Kidney (tissue), 14 donors: ENCODE measurements around the gene ZBTB9. TPM values are rescaled to one million over a fixed set of nuclear protein-coding genes. Genes with fewer than 3 reads are reported as not detected.

Experiments
- DNase-seq, 5 donors: peaks; one replicate each; pipeline ENCODE4 v3.0.0-alpha.2; 2013 to 2020
- FAIRE-seq: peaks from 2 replicates; lab custom pipeline; 2012; peaks lifted over from hg19 to GRCh38; lab: Jason Lieb, UNC
- H3K27ac ChIP-seq, 2 donors: one replicate each; pipeline ENCODE4 v1.7.0; 2013; ENCODE audit warnings: low read depth in 2 of 2, low read length in 2 of 2, inconsistent platforms in 1 of 2
- H3K27me3 ChIP-seq: one replicate; pipeline ENCODE4 v1.7.1; 2013; ENCODE audit warnings: low read length, inconsistent platforms; ENCODE audit not compliant: control insufficient read depth, insufficient read depth
- H3K36me3 ChIP-seq, 3 donors: one replicate each; pipeline versions ENCODE4 v1.7.0 to v1.7.1; 2013; ENCODE audit warnings: low read length in 3 of 3, control low read depth in 1 of 3, inconsistent platforms in 1 of 3; ENCODE audit not compliant: insufficient read depth in 3 of 3, control insufficient read depth in 2 of 3
- H3K4me1 ChIP-seq, 3 donors: one replicate each; pipeline versions ENCODE4 v1.7.0 to v1.7.1; 2013; ENCODE audit warnings: low read length in 3 of 3, inconsistent platforms in 1 of 3, low read depth in 1 of 3; ENCODE audit not compliant: control insufficient read depth in 2 of 3, insufficient read depth in 2 of 3
- H3K4me3 ChIP-seq, 3 donors: one replicate each; pipeline versions ENCODE4 v1.7.0 to v1.8.1; 2013; ENCODE audit warnings: low read length in 3 of 3, control low read depth in 1 of 3, inconsistent platforms in 1 of 3
- H3K9ac ChIP-seq, 3 donors: one replicate each; pipeline versions ENCODE4 v1.7.0 to v1.7.1; 2013; ENCODE audit warnings: low read length in 3 of 3, control low read depth in 1 of 3, inconsistent platforms in 1 of 3
- H3K9me3 ChIP-seq, 3 donors: one replicate each; pipeline versions ENCODE4 v1.7.0 to v1.7.1; 2013; ENCODE audit warnings: low read length in 3 of 3, control low read depth in 1 of 3, inconsistent platforms in 1 of 3; ENCODE audit not compliant: control insufficient read depth in 2 of 3, insufficient read depth in 1 of 3
- CTCF ChIP-seq: IDR thresholded peaks from 3 replicates; pipeline ENCODE4 v1.5.1; 2012; ENCODE audit warnings: mild to moderate bottlenecking, moderate library complexity, borderline replicate concordance; ENCODE audit not compliant: insufficient read depth; ENCODE audit errors: extremely low read depth
- intact Hi-C: fragments of 100-400 bp; cut with DNase I; formaldehyde crosslinking; loops from one replicate; pipeline ENCODE4 v1.11.1; 2022
- microRNA-seq: library from miRNA; unstranded; fragments of <30 nt; microRNA quantifications from one replicate; pipeline ENCODE4 v1.2.0, GENCODE V29; 2020
- polyA plus RNA-seq: library from polyadenylated mRNA; stranded (reverse); fragments of 350-450 nt; fragmentation: Illumina TruSeq; extraction: RNeasy Lipid Tissue Mini Kit (QIAGEN cat#74804); gene quantifications from one replicate; pipeline ENCODE4 v1.2.3, GENCODE V29; 2014; ENCODE audit warnings: low read depth, low replicate concordance; ENCODE audit not compliant: insufficient read depth
- total RNA-seq: library from RNA; stranded (reverse); fragmentation: NEBNext Ultra II Directional; extraction: Animal tissue kit (Norgen Biotek cat#: 25700); gene quantifications from one replicate; pipeline ENCODE4 v1.2.1, GENCODE V29; 2021
- donor health status: control.
- donor health status: control.
- donor health status: control.
- donor health status: control.
- donor health status: control.
- donor health status: DM: yes; HTN: yes; CAD: no.
- donor health status: Normal renal cell carcinoma (clear cell type).

The ZBTB9 gene
- total and polyA plus RNA-seq, 2 donors from 2014 or later: 6.4 to 11.5 TPM

GRCh38 chr6:33502486-33502885 is 48.1 kb downstream of the ZBTB9 start:
- Histone ChIP-seq H3K27me3 (no peaks in the 10 kb centered on the region), H3K4me1 (no peaks in the 10 kb centered on the region), H3K4me3 (no peak overlapping the region), H3K9ac (no peak overlapping the region), H3K27ac (no peak overlapping the region), H3K9me3 (no peaks in the 10 kb centered on the region), H3K36me3 (no peaks in the 10 kb centered on the region)
- no peak for TF ChIP-seq CTCF
- intact Hi-C loops: no loop called here
- DNase-seq (peak in 1 of 5 donors; percentile 76), FAIRE-seq (no peak)

- FAIRE-seq (no peak), DNase-seq (no peak)
- H3K27ac ChIP-seq: no peak overlapping the region
- no peak overlapping the region for H3K9ac ChIP-seq
- intact Hi-C loops: no loop called here
- no peaks in the 10 kb centered on the region for H3K27me3 ChIP-seq
- no peak overlapping the region for H3K4me3 ChIP-seq
- peaks cover 0 to 4% (median 0%) of the 10 kb centered on the region in 3 donors for H3K4me1 ChIP-seq
- no peaks in the 10 kb centered on the region for H3K36me3 ChIP-seq
- TF ChIP-seq CTCF: no peak
- H3K9me3 ChIP-seq: no peaks in the 10 kb centered on the region
Measured at GRCh38 chr6:33504486-33504885, 50.1 kb downstream of the ZBTB9 start.

GRCh38 chr6:33505548-33506370 is 51.4 kb downstream of the ZBTB9 start:
- no peak overlapping the region for H3K27ac ChIP-seq
- H3K36me3 ChIP-seq: no peaks in the 10 kb centered on the region
- no peak overlapping the region for H3K4me3 ChIP-seq
- no peaks in the 10 kb centered on the region for H3K27me3 ChIP-seq
- no peak for TF ChIP-seq CTCF
- H3K4me1 ChIP-seq: peaks cover 0 to 4% (median 0%) of the 10 kb centered on the region in 3 donors
- no peaks in the 10 kb centered on the region for H3K9me3 ChIP-seq
- intact Hi-C loops: no loop called here
- no peak for DNase-seq
- H3K9ac ChIP-seq: no peak overlapping the region
- no peak for FAIRE-seq

Small RNA genes within 50 kb of the gene (microRNA-seq; reads per million reads assigned to microRNA genes)
- not detected for gene MIR5004

Other genes starting within 250 kb of the ZBTB9 start
- 26.6 TPM for gene HSD17B8, start 249.9 kb upstream of the ZBTB9 start, total RNA-seq
- gene HSD17B8, start 249.9 kb upstream of the ZBTB9 start, polyA plus RNA-seq: 83.0 TPM
- 47.2 TPM for gene RING1, start 246.1 kb upstream of the ZBTB9 start, total RNA-seq
- gene RING1, start 246.1 kb upstream of the ZBTB9 start, polyA plus RNA-seq: 48.6 TPM
- gene VPS52, start 182.7 kb upstream of the ZBTB9 start, total RNA-seq: 64.4 TPM
- 35.8 TPM for gene VPS52, start 182.7 kb upstream of the ZBTB9 start, polyA plus RNA-seq
- 1,706 TPM for gene RPS18, start 182.5 kb upstream of the ZBTB9 start, total RNA-seq
- gene RPS18, start 182.5 kb upstream of the ZBTB9 start, polyA plus RNA-seq: 2,618 TPM
- 20.2 TPM for gene B3GALT4, start 177.5 kb upstream of the ZBTB9 start, total RNA-seq
- gene B3GALT4, start 177.5 kb upstream of the ZBTB9 start, polyA plus RNA-seq: 14.0 TPM
- gene WDR46, start 165.3 kb upstream of the ZBTB9 start, total RNA-seq: 40.3 TPM
- 46.5 TPM for gene WDR46, start 165.3 kb upstream of the ZBTB9 start, polyA plus RNA-seq
- 46.8 TPM for gene PFDN6, start 165.0 kb upstream of the ZBTB9 start, total RNA-seq
- gene PFDN6, start 165.0 kb upstream of the ZBTB9 start, polyA plus RNA-seq: 159 TPM
- gene RGL2, start 155.6 kb upstream of the ZBTB9 start, total RNA-seq: 92.4 TPM
- gene RGL2, start 155.6 kb upstream of the ZBTB9 start, polyA plus RNA-seq: 56.2 TPM
- 217 TPM for gene TAPBP, start 140.5 kb upstream of the ZBTB9 start, total RNA-seq
- 53.5 TPM for gene TAPBP, start 140.5 kb upstream of the ZBTB9 start, polyA plus RNA-seq
- 22.9 TPM for gene ZBTB22, start 136.8 kb upstream of the ZBTB9 start, total RNA-seq
- 16.3 TPM for gene ZBTB22, start 136.8 kb upstream of the ZBTB9 start, polyA plus RNA-seq
- gene DAXX, start 131.6 kb upstream of the ZBTB9 start, total RNA-seq: 35.5 TPM
- 23.7 TPM for gene DAXX, start 131.6 kb upstream of the ZBTB9 start, polyA plus RNA-seq
- 2.3 TPM for gene KIFC1, start 62.8 kb upstream of the ZBTB9 start, total RNA-seq
- not detected for gene KIFC1, start 62.8 kb upstream of the ZBTB9 start, polyA plus RNA-seq
- gene PHF1, start 43.6 kb upstream of the ZBTB9 start, total RNA-seq: 63.8 TPM
- 87.6 TPM for gene PHF1, start 43.6 kb upstream of the ZBTB9 start, polyA plus RNA-seq
- gene CUTA, start 36.5 kb upstream of the ZBTB9 start, total RNA-seq: 163 TPM
- 433 TPM for gene CUTA, start 36.5 kb upstream of the ZBTB9 start, polyA plus RNA-seq
- 17.8 TPM for gene SYNGAP1, start 34.5 kb upstream of the ZBTB9 start, total RNA-seq
- gene SYNGAP1, start 34.5 kb upstream of the ZBTB9 start, polyA plus RNA-seq: 2.7 TPM
- gene BAK1, start 125.7 kb downstream of the ZBTB9 start, total RNA-seq: 22.3 TPM
- 26.7 TPM for gene BAK1, start 125.7 kb downstream of the ZBTB9 start, polyA plus RNA-seq
- gene ITPR3, start 166.7 kb downstream of the ZBTB9 start, total RNA-seq: 86.3 TPM
- 4.2 TPM for gene ITPR3, start 166.7 kb downstream of the ZBTB9 start, polyA plus RNA-seq